ENCODE results near the gene PTPRM.

- TF ChIP-seq POLR2A (IDR thresholded peaks at IDR 0.05; ENCODE audit: low read depth, low read length) (no peak), POLR2AphosphoS5 (IDR thresholded peaks at IDR 0.05; ENCODE audit: low read depth, low read length) (no peak), TAF1 (IDR thresholded peaks at IDR 0.05; ENCODE audit: low read depth, low read length) (no peak), SPI1 (IDR thresholded peaks at IDR 0.05; ENCODE audit: low read depth, low read length) (no peak), POU2F2 (IDR thresholded peaks at IDR 0.05; ENCODE audit: low read depth, low read length) (no peak)
Observed at GRCh38 chr18:7877609-7878008, 310.5 kb downstream of the PTPRM start.

All from GM12891 (cell line).